Fibroblast of mammary gland (primary cell): ENCODE measurements around the gene BEST3.

Source experiments
- DNase-seq: peaks from one replicate; pipeline ENCODE4 v3.0.0-alpha.2; 2010; ENCODE audit warnings: low read depth
- H3K4me3 ChIP-seq: 2 replicates; pipeline ENCODE4 v1.5.1; 2011; ENCODE audit warnings: low read depth, mild to moderate bottlenecking, low read length, moderate library complexity; ENCODE audit not compliant: control insufficient read depth
- TF ChIP-seq, protein P1 (sequence below): conservative IDR thresholded peaks from 2 replicates; pipeline ENCODE4 v1.5.1; 2011; ENCODE audit warnings: low read depth, low read length, inconsistent platforms; ENCODE audit not compliant: control insufficient read depth, insufficient read depth

Gene BEST3

DNA sequence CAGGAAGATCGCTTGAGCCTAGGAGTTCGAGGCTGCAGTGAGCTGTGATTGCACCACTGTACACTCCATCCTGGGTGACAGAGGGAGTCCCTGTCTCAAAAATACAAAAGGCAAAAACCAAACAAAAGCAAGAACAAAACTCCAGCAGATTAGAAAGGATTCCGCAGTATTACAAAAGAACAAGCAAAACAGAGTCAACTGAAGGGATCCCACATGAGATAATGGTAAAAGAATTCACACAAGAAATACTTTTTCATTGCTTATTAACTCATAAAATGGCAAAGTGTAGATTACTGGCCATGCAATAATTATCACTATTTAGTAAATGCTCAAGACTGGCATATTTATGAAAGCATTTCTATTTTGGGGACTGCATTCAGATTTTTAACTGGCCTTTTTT lies 35.4 kb downstream of the BEST3 start:
- TF ChIP-seq, protein P1, sequence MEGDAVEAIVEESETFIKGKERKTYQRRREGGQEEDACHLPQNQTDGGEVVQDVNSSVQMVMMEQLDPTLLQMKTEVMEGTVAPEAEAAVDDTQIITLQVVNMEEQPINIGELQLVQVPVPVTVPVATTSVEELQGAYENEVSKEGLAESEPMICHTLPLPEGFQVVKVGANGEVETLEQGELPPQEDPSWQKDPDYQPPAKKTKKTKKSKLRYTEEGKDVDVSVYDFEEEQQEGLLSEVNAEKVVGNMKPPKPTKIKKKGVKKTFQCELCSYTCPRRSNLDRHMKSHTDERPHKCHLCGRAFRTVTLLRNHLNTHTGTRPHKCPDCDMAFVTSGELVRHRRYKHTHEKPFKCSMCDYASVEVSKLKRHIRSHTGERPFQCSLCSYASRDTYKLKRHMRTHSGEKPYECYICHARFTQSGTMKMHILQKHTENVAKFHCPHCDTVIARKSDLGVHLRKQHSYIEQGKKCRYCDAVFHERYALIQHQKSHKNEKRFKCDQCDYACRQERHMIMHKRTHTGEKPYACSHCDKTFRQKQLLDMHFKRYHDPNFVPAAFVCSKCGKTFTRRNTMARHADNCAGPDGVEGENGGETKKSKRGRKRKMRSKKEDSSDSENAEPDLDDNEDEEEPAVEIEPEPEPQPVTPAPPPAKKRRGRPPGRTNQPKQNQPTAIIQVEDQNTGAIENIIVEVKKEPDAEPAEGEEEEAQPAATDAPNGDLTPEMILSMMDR: no peak
- H3K4me3 ChIP-seq: no peak overlapping the region
- no peak for DNase-seq

DNA sequence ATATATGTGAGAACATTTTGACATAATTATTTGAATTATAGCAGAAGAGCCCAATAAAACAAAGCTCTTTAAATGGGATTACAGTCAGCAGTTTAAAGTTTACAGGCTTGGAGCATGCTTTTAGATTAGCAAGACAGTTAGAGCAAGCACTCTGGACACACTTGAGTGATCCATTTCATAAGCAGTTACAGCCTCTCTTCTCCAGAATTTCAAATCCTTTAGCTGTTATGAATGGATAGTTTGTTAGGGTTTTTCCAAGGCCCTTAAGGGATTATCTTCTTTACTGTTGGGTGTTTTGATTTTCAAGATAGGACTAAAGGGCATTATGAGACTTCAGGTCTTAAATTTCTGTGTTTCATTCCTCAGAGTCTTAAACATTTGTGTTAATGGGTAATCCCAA lies 36.3 kb downstream of the BEST3 start:
- H3K4me3 ChIP-seq: no peak overlapping the region
- no peak for DNase-seq
- TF ChIP-seq, protein P1: no peak

DNA sequence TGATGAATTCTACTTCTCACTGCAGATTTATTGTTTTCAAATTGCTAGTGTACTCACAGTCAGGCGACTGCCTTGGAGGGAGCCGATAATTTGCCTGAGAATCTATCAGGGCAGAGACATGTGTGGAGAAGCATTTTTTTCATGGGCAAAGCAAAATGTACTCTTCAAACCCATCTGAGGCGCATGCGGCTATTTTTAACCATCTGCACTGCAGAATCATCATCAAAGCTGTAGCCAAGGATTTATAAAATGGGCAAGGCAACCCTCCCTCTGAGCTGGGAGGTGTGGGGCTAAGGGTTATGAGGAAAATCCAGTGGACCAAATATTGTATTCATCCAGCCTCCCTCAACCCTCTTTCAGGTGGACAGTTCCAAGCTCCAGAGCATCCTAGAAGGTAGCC lies 37.7 kb downstream of the BEST3 start:
- TF ChIP-seq, protein P1: no peak
- DNase-seq: no peak
- no peak overlapping the region for H3K4me3 ChIP-seq

DNA sequence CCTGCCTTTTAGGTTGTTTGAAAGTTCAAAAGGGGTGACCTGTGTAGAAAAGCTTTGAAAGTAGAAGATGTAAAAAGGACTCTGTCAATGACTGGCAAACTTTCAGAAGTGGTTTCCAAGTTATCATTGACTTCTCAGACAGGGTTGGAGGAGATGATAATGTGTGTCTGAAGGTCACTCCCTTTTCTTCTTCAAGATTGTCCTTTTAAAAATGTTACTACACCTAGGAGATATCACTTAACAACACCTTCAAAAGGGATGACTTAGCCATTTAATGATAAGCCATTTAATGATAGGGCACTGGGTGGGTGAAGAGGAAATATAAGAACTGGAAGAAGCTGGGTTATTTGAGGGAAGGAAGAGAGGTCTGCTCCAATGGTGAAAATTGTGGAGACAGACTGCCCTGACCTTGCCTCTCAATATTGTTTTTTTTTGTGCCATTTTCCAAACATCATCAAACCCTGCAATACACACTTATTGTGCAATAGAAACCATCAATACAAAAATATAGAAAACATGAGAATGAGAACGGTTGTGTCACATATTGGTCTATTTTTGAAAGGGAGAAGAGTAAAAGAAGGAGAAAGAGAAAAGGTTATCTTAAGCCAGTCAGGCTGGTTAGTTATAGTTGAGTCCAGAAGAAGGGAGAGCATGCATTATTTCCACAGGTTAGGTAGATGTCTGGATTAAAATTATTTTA lies 38.8 kb downstream of the BEST3 start:
- TF ChIP-seq, protein P1: no peak
- H3K4me3 ChIP-seq: no peak overlapping the region
- DNase-seq: no peak

DNA sequence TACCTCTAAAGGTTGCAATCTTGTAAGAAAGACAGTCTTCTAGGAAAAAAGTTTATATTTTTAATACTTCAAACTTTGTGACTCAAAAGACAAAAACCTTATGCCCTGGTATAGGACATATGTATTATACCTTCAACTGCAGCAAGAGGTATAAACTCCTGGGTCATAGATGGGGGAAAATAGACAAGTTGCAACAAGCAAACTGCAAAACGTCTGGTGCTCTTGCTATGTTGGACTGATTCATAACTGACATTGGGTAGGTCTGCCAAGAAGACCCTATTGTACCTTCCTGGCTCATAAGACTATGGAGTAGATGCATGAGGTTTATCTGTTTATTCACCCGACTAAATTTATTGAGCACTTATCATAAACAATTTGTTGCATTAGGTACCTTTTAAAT lies 40.9 kb downstream of the BEST3 start:
- no peak for DNase-seq
- TF ChIP-seq, protein P1: no peak
- H3K4me3 ChIP-seq: no peak overlapping the region

DNA sequence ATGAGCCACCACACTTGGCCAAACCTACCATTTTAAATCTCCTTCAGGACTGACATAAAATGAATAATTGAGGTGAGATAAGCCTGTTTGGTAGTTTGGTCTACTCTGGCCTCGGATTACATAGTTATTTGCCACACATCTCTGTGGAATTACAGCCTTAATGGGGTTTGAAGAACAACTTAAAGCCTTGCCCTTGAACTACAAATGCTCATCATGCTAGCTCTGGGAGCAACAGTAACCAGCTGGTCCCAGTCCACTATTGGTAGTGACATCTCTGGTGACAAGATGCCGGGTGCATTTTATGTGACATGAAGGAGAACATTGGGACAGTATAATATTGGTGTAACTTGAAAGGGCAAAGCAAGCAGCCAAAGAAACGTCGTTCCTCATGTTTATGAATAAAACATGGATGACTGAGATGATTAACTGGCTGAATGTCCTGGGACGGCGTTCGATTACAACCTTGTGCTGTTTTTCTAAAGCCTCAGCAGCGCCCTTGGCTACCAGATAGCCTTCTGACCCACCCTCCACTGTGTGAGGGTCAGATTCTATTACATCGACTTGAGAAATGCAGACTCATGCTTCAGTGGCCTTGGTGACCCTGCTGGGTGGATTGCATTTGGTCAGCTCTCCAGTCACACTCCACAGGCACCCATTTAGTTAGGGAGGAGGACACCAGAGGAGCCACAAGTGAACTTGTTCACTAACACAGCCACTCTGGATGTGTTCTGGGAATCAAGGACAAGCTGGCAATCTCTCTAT lies 41.5 kb downstream of the BEST3 start:
- peak; percentile 23 for DNase-seq
- TF ChIP-seq, protein P1: no peak
- no peak overlapping the region for H3K4me3 ChIP-seq
